ENCODE data around the gene KIAA1217. TPM values are rescaled to one million over a fixed set of nuclear protein-coding genes. Genes with fewer than 3 reads are reported as not detected.

The KIAA1217 gene
- total RNA-seq, 1 experiment from 2014 or later = 7.8 TPM

DNA sequence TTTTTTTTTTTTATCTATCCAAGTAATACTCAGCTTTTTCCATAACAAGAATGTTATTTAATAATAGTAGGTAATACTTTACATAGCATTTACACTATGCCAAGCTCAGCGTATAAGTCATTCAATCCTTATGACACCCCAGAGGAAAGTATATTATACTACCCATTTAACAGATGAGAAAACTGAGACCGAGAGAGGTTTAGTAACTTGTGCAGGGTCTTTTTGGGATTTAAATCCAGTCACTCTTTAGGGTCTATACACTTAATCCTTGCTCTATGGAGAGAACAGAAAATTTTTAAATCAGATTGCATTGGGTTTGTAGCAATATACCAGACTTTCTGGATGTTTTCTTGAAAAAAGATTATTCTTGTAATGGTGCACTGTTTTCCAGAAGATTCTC, 322.5 kb downstream of the KIAA1217 start:
- Histone ChIP-seq H4K20me1 (ENCODE audit: insufficient read depth) (no peaks in the 10 kb centered on the region), H3K4me2 (ENCODE audit: low read length) (no peak overlapping the region), H3K9me3 (ENCODE audit: control insufficient read depth in 1 of 2, insufficient read depth in 1 of 2, low read depth in 1 of 2, low read length in 2 of 2) (no peaks in the 10 kb centered on the region), H2AFZ (ENCODE audit: low read depth, low read length, poor library complexity, severe bottlenecking) (no peak overlapping the region), H3K9me2 (ENCODE audit: insufficient read depth) (no peaks in the 10 kb centered on the region), H3K4me1 (ENCODE audit: control insufficient read depth in 1 of 2, insufficient read depth in 2 of 2, low read length in 2 of 2) (no peaks in the 10 kb centered on the region), H3K36me3 (ENCODE audit: control insufficient read depth in 1 of 2, insufficient read depth in 2 of 2, low read length in 2 of 2) (no peaks in the 10 kb centered on the region; a peak in 1 of 4 replicates), H3K27ac (ENCODE audit: low read depth, low read length) (no peak overlapping the region), H3K79me2 (ENCODE audit: insufficient read depth, low read length) (no peaks in the 10 kb centered on the region), H3K9ac (ENCODE audit: low read length) (no peak overlapping the region), H3K4me3 (replicated peaks in 1 of 2; ENCODE audit: low read depth in 1 of 2, low read length in 2 of 2) (no peak overlapping the region), H3K27me3 (ENCODE audit: insufficient read depth, low read length) (no peaks in the 10 kb centered on the region)
- ATAC-seq (no peak), DNase-seq (ENCODE audit: low read depth, low spot score) (no peak)
- ChIA-PET RAD21 (ENCODE audit: low non-redundant PET in 1 of 2, low total read pairs in 2 of 2, uncharacterized antibody in 2 of 2, unreplicated experiment in 2 of 2) (no interaction called here), CTCF (no interaction called here), POLR2A (no interaction called here)
- TF ChIP-seq EGR1 (IDR thresholded peaks at IDR 0.05; ENCODE audit: low read depth) (no peak), SP1 (IDR thresholded peaks at IDR 0.05; ENCODE audit: low read depth) (no peak), RAD21 (IDR thresholded peaks at IDR 0.05; ENCODE audit: low read depth) (no peak), POLR2AphosphoS5 (IDR thresholded peaks at IDR 0.05; ENCODE audit: low read depth, low read length) (no peak), CTCF (IDR thresholded peaks at IDR 0.05 in 2 of 3, conservative IDR thresholded peaks at IDR 0.05 in 1 of 3; ENCODE audit: borderline replicate concordance in 1 of 3, insufficient read depth in 1 of 3, low read depth in 2 of 3, low read length in 2 of 3) (no peak)
- intact Hi-C loops (cut with micrococcal nuclease) = no loop called here
- BruUV-seq (replicated peaks) = no TSS peak

DNA sequence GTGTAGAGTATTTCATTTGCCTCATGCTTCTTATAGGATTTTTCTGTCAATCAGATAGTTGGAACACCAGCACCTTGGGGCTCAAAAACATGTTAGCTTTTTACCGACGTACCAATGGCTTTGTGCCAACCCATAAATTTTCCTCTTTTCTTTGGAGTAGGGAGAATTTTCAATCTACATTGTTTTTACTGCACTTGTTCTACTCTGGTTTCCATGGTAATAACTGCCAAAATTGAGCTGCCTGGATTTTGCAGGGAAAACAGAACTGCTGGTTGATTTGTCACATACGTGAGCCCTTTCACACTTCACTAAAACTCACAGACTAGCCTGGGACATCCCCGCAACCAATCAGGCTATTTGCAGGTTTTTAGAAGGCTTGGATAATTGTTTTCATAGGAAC, 325.0 kb downstream of the KIAA1217 start:
- intact Hi-C loops (cut with micrococcal nuclease) = no loop called here

More for the DNA sequence above, 325.0 kb downstream of the KIAA1217 start:
- Histone ChIP-seq H3K27ac (ENCODE audit: low read depth, low read length) (no peak overlapping the region), H3K9ac (ENCODE audit: low read length) (no peak overlapping the region), H2AFZ (ENCODE audit: low read depth, low read length, poor library complexity, severe bottlenecking) (no peak overlapping the region), H3K9me3 (ENCODE audit: control insufficient read depth in 1 of 2, insufficient read depth in 1 of 2, low read depth in 1 of 2, low read length in 2 of 2) (no peaks in the 10 kb centered on the region), H3K27me3 (ENCODE audit: insufficient read depth, low read length) (no peaks in the 10 kb centered on the region), H3K36me3 (ENCODE audit: control insufficient read depth in 1 of 2, insufficient read depth in 2 of 2, low read length in 2 of 2) (no peaks in the 10 kb centered on the region; a peak in 1 of 4 replicates), H3K9me2 (ENCODE audit: insufficient read depth) (no peaks in the 10 kb centered on the region), H3K79me2 (ENCODE audit: insufficient read depth, low read length) (no peaks in the 10 kb centered on the region), H4K20me1 (ENCODE audit: insufficient read depth) (no peaks in the 10 kb centered on the region), H3K4me1 (ENCODE audit: control insufficient read depth in 1 of 2, insufficient read depth in 2 of 2, low read length in 2 of 2) (no peaks in the 10 kb centered on the region), H3K4me2 (ENCODE audit: low read length) (no peak overlapping the region), H3K4me3 (replicated peaks in 1 of 2; ENCODE audit: low read depth in 1 of 2, low read length in 2 of 2) (no peak overlapping the region)
- DNase-seq (ENCODE audit: low read depth, low spot score) (no peak), ATAC-seq (no peak)
- RAD21 ChIA-PET (ENCODE audit: low non-redundant PET in 1 of 2, low total read pairs in 2 of 2, uncharacterized antibody in 2 of 2, unreplicated experiment in 2 of 2) = no interaction called here
- CTCF ChIA-PET = no interaction called here
- POLR2A ChIA-PET = no interaction called here
- no peak for TF ChIP-seq ATF3 (IDR thresholded peaks at IDR 0.05)
- no peak for TF ChIP-seq CBX3 (IDR thresholded peaks at IDR 0.05; ENCODE audit: low read depth)
- TF ChIP-seq, protein P1, sequence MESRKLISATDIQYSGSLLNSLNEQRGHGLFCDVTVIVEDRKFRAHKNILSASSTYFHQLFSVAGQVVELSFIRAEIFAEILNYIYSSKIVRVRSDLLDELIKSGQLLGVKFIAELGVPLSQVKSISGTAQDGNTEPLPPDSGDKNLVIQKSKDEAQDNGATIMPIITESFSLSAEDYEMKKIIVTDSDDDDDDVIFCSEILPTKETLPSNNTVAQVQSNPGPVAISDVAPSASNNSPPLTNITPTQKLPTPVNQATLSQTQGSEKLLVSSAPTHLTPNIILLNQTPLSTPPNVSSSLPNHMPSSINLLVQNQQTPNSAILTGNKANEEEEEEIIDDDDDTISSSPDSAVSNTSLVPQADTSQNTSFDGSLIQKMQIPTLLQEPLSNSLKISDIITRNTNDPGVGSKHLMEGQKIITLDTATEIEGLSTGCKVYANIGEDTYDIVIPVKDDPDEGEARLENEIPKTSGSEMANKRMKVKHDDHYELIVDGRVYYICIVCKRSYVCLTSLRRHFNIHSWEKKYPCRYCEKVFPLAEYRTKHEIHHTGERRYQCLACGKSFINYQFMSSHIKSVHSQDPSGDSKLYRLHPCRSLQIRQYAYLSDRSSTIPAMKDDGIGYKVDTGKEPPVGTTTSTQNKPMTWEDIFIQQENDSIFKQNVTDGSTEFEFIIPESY (IDR thresholded peaks at IDR 0.05; ENCODE audit: extremely low read depth, insufficient replicate concordance, low read length) = no peak
- no peak for TF ChIP-seq FOSL1 (IDR thresholded peaks at IDR 0.05; ENCODE audit: low read depth)
- TF ChIP-seq, protein P2, sequence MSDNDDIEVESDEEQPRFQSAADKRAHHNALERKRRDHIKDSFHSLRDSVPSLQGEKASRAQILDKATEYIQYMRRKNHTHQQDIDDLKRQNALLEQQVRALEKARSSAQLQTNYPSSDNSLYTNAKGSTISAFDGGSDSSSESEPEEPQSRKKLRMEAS (IDR thresholded peaks at IDR 0.05) = no peak
- no peak for TF ChIP-seq YY1 (IDR thresholded peaks at IDR 0.05; ENCODE audit: extremely low read depth, insufficient replicate concordance, low read depth, low read length)
- no peak for TF ChIP-seq ZFX (IDR thresholded peaks at IDR 0.05)
- no peak for TF ChIP-seq POLR2A (IDR thresholded peaks at IDR 0.05; ENCODE audit: borderline replicate concordance, extremely low read depth, insufficient read depth, insufficient read length)
- TF ChIP-seq JUND (IDR thresholded peaks at IDR 0.05) = no peak
- TF ChIP-seq EZH2phosphoT487 (IDR thresholded peaks at IDR 0.05; ENCODE audit: borderline replicate concordance) = no peak
- TF ChIP-seq EZH2 (IDR thresholded peaks at IDR 0.05) = no peak
- BruUV-seq (replicated peaks) = no TSS peak
